Embryonic facial prominence (tissue), 1 donor: ENCODE measurements around the gene ADAMTS2.

Experiments used
- DNase-seq: peaks from one replicate; pipeline ENCODE4 v3.0.0-alpha.2; 2016; ENCODE audit errors: extremely low spot score

The ADAMTS2 gene

GRCh38 chr5:179371681-179372680, 26.7 kb upstream of the ADAMTS2 start:
- no peak for DNase-seq

GRCh38 chr5:179371121-179371510, 25.9 kb upstream of the ADAMTS2 start:
- DNase-seq, result no peak

DNA sequence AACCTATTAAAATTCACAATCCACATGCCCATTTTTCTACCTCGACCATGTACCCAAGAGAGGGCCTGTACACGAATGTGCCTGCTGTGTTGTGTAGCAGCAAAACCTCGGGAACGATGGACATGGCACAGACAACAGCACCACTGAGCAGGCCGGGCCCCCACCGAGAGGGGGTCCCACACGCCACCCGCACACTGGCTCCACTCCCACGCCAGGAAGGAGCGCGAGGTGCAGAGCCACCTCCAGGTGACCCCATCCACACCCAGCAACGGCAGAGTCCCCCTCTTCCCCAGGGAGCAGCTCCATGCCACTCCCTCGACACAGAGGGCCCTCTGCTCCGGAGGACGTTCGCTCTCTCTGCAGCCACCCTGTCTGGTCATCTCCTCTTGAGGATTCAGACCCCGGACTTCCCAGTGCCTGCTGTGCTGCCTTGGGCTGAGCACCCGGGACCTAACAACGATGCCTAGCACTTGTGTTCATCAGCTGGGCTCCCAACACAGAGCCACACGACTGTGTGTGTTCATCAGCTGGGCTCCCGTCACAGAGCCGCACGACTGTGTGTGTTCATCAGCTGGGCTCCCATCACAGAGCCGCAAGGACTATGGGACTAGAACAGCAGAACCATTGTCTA, 25.3 kb upstream of the ADAMTS2 start:
- no peak for DNase-seq

- DNase-seq, result no peak
Measured at GRCh38 chr5:179369530-179369884, 24.2 kb upstream of the ADAMTS2 start.

DNA sequence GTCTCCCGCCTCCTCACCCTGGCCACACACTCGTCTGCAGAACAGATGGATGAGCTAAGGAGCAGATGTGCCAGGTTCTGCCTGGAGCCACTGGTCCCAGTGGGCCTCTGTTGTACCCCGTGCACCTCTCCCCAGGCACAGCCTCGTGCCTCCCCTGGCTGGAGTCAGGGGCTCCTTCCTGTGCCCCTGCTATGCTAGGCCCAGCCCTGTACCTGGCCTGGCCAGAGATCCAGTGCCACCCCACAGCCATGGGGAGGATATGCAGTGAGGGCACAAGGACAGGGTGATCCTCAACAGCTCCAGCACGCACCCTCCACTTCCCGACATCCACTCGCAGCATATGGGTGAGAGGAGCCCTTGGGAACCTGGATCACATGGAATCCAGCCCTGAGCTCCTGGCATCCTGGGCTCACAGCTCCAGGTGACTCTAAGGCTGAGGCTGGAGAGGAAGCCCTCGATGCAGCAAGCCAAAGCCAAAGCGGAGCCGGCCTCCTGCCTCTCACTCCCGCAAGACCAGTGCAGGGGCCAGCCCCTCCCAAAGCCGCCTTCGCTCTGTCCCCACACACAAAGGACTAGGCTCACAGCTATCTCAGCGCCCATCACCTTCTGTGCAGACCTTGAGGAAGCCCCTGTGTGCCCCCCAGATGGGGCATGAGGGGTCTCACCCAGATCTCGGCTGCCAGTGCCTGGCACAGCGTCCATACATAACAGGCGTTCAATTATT, 23.7 kb upstream of the ADAMTS2 start:
- no peak for DNase-seq

DNA sequence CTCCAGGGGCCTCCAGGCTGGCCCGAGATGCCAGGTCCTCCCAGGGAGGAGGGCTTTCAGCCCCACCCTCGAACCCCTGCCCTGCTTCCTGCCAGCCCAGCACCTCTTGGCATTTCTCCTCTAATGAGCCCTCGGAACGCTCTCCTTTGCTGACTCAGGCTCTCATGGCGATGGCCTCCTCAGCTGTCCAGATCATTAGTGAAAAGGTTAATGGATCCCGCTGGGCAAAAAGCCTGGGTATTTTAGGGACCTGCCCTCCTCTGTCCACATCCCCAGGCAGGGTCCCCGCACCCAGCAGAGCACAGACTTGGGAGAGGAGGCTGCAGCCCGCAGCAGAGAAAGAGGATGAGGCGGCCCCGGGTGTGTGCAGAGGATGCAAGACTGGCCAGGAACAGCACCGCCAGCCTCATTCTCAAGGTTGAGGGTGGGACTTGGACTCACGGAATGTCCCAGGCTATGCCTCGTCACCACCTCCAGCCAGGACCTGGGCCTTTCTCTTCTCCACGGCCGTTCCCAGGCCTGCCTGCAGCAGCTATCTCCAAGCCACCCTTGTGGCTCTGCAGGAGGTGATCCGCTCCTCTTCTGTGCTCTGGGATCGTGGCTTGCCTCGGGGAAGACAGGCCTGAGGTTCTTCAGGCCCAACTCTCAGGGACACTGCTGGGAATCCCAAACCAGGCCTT, 23.0 kb upstream of the ADAMTS2 start:
- DNase-seq, result no peak

- DNase-seq, result no peak
Measured at GRCh38 chr5:179367491-179367890, 22.2 kb upstream of the ADAMTS2 start.

DNA sequence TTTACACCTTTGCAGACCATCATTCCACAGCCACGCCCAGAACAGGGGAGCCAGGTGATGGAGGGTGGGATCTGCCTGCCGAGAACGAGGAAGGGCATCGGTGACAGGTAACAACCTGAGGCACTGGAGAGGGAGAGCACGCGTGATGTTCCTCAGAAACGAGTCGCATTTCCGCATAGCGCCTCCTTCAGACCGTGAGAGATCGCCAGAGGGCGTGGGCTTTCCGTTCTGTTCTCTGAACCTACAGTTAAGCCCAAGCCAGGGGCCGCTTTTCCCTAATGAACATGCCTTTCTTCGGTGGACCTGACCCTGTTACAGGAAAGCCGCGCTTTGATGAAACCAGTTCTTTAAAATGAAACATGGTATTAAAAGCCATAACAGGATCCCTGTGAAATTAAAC, 17.1 kb upstream of the ADAMTS2 start:
- no peak for DNase-seq

- DNase-seq, result no peak
Measured at GRCh38 chr5:179361037-179361603, 15.9 kb upstream of the ADAMTS2 start.

- no peak for DNase-seq
Measured at GRCh38 chr5:179357031-179357430, 11.8 kb upstream of the ADAMTS2 start.

- no peak for DNase-seq
Measured at GRCh38 chr5:179355976-179356974, 11.0 kb upstream of the ADAMTS2 start.

DNA sequence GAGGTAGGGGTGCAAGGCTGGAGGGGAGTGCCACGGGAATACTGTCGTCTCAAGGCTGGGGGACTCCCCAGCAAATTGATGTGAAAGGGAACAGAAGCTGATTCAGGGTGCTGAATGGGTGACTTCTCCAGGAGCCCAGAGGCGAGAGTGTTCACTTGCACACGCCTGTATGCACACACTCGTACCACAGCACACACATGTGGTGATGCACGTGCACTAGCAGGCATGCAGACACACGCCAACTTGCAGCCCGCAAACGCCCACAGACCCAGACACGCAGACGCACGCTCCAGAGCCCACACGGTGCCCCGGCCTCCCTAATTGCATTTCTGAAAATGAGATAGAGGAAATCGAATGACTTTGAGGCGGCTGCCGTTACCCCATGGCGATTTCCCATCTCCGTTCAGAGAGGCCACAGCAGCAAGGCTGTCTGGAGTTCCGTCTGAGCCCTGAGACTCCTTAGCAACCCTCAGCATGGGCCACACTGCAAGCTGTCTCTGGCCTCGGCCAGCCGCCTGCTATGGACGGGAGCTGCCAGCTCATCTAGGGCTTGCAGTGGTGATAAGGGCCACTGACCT, 9.1 kb upstream of the ADAMTS2 start:
- DNase-seq, result no peak

- DNase-seq, result no peak
Measured at GRCh38 chr5:179348843-179349242, 3.6 kb upstream of the ADAMTS2 start.

DNA sequence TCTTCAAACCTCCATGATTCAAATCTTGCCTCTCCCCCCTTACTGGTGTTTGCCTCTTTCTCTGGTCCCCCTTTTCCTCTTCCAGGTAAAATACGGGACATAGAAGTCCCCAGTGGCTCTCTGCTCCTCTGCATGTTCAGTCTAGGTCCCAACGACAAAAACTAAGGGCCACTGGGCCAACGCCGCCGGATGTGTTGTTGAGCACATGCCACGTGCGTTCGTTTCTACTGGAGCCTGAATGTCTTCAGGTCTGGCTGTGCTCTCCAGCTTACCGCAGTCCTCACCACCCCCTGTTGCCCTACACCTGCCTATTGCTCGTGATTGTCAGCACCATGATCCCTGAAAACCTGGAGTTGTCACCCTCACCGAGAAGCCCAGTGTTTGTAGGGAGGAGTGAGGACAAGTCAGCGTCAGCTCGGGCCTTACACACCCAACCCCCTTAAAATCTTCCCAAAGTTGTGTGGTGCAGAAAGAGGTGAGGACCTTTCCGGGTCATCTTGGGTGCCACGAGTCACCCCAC, 2.8 kb upstream of the ADAMTS2 start:
- no peak for DNase-seq

DNA sequence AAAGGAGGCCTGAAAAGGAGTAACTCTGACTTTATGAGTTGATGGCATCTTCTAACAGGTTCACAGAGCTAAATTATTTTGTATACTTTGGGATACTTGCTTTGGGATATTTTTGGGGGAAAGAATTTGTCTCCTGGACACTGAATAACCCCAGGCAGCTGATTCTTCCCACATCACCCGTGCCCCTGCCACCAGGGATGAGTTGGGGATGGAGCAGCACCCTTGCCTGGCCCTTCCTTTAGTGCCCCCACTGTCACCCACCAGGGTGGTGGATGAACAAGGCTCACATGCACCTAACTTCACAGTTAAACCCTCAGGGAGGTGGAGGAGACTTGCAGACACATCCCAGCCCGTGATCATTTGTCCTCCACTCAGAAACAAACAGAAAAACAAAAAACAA, 2.3 kb upstream of the ADAMTS2 start:
- DNase-seq, result no peak

DNA sequence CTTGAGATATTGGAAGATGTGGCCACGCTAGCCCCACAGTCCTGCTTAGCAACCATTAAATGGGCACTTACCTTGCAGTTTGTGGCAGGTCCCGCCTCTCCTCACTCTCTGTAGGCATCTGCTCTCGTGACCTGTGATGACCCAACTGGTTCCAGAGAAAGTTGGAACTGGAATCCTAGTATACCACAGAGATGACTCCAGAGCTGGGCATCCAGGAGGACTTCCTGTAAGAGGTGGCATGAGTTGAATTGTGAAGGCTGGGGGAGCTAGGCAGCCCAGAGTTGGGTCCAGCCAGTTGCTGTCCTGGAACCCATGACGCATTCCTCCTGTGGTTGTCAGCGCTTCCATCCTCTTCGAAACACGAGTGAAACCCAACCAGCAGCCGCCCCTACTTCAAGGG, 1.6 kb upstream of the ADAMTS2 start:
- no peak for DNase-seq

- no peak for DNase-seq
Measured at GRCh38 chr5:179346401-179346800, 1.1 kb upstream of the ADAMTS2 start.

- DNase-seq, result no peak
Measured at GRCh38 chr5:179345183-179345432, 153 bp downstream of the ADAMTS2 start.

DNA sequence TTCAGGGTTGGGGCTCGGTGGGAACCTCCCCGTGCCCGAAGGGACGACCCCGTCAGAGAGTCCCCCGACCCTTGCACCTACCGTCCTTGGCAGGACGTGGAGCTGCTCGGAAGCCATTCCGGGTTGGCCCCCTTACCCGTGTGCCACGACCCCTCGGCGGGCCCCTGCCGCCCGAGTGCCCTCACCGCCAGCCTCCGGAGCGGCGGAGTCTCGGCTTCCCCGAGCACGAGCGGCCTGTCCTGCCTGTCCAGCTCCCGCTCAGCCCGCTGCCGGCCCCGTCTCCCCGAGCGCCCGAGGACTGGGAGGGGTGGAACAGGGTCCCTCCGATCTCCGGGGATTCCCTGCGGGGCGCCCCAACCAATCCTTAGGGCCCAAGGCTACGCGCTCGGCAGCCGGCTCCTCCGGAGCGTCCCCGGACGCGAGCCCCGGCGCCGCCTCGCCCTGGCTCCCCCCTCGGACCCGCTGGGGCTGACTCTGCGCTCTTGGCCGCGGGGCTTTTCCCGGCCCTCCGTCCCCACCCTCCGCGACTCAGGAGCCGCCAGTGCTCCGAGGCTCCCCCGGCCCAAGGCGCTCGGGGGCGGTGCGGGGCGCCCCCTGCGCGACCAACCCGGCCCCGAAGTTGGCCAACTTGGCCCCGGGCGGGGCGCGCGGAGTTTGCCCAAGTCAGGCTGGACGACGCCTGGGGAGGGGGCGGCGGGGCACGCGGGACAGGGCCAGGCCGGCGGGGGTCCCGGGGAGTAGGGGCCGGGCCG, 654 bp downstream of the ADAMTS2 start:
- DNase-seq, result no peak
